ENCODE measurements around the gene PRSS56. TPM values are rescaled to one million over a fixed set of nuclear protein-coding genes. Genes with fewer than 3 reads are reported as not detected.
A peak's percentile ranks its signal among the peaks of the same experiment; 100 is the strongest.

PRSS56 gene
- total RNA-seq, result not detected
- long read RNA-seq, result 0 reads

- DNase-seq (ENCODE audit: low spot score), result no peak
Measured at GRCh38 chr2:232519581-232520438, at the start of gene PRSS56. PRSS56 (plus strand) TSS chr2:232520388; CDS start chr2:232520599, 211 bp downstream.

GRCh38 chr2:232473467-232473890 is 46.7 kb upstream of the PRSS56 start:
- peak; percentile 72 for DNase-seq (ENCODE audit: low spot score)

GRCh38 chr2:232476045-232476444 is 44.1 kb upstream of the PRSS56 start:
- peak; percentile 37 for DNase-seq (ENCODE audit: low spot score)

- peak; percentile 57 for DNase-seq (ENCODE audit: low spot score)
Measured at GRCh38 chr2:232476791-232477190, 43.4 kb upstream of the PRSS56 start.

- DNase-seq (ENCODE audit: low spot score), result peak; percentile 74
Measured at GRCh38 chr2:232477751-232478510, 42.3 kb upstream of the PRSS56 start.

- DNase-seq (ENCODE audit: low spot score), result no peak
Measured at GRCh38 chr2:232478571-232479340, 41.4 kb upstream of the PRSS56 start.

- DNase-seq (ENCODE audit: low spot score), result no peak
Measured at GRCh38 chr2:232479341-232480200, 40.6 kb upstream of the PRSS56 start.

GRCh38 chr2:232480201-232481190 is 39.7 kb upstream of the PRSS56 start:
- no peak for DNase-seq (ENCODE audit: low spot score)

GRCh38 chr2:232481322-232482140 is 38.7 kb upstream of the PRSS56 start:
- no peak for DNase-seq (ENCODE audit: low spot score)

GRCh38 chr2:232482301-232483238 is 37.6 kb upstream of the PRSS56 start:
- DNase-seq (ENCODE audit: low spot score), result no peak

- DNase-seq (ENCODE audit: low spot score), result no peak
Measured at GRCh38 chr2:232483311-232483922, 36.8 kb upstream of the PRSS56 start.

- DNase-seq (ENCODE audit: low spot score), result no peak
Measured at GRCh38 chr2:232483923-232484627, 36.1 kb upstream of the PRSS56 start.

GRCh38 chr2:232484628-232485347 is 35.4 kb upstream of the PRSS56 start:
- no peak for DNase-seq (ENCODE audit: low spot score)

- peak; percentile 77 for DNase-seq (ENCODE audit: low spot score)
Measured at GRCh38 chr2:232485348-232485756, 34.8 kb upstream of the PRSS56 start.
